Stimulated activated CD4-positive, alpha-beta T cell treated with anti-CD3 and anti-CD28 coated beads, TNF-alpha, amount 100 ng/mL, for 48 hours (primary cell): ENCODE measurements around the gene RHPN2.
"Not testable (repeated sequence)": the region's sequence is repeated elsewhere in the genome, so short reads cannot be mapped to it uniquely, and the experiment has no call there.

Experiments used
- DNase-seq, 3 donors: peaks; one replicate each; pipeline ENCODE4 v3.0.0-alpha.2; 2020; ENCODE audit warnings: low read depth in 3 of 3

Gene RHPN2

DNA sequence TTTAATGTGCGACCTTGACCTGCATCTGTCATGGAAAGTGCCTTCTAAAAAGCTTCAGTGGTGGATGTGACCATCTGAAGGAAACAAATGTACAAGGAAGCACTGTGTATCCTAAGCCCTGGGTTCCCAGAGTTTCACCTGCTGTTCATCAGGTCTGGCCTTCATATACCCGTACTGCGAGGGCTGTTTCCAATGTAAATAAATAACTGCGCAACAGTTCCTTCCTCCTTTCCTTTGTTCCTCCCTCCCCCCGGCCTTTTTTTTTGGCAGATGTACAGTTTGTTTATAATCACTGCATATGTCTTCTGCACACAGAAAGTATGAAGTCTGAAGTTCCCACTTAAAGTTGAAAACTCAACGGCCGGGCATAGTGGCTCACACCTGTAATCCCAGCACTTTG lies 87.4 kb downstream of the RHPN2 start:
- DNase-seq = no peak

DNA sequence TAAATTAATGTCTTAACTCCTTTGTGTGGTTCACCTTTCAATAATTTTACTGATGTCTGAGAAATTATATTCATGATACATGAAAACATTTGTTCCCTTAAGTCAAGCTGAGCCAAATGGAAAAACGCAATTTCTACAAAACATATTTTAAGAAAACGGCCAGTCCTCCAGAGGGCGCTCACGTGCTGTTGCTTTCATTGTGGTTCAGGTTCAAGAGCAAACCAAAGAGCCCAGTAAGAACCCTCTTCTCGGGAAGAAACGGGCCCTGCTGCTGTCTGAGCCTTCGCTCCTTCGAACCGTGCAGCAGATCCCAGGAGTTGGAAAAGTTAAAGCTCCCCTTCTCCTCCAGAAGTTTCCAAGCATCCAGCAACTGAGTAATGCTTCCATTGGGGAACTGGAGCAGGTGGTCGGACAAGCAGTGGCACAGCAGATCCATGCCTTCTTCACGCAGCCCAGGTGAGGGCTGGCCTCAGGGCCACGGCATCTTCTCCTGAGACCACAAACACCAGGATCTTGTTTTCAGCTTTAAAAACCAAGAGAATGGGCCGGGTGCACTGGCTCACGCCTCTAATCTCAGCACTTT lies 88.4 kb downstream of the RHPN2 start:
- peak; percentile 37 to 66 (median 60) for DNase-seq

DNA sequence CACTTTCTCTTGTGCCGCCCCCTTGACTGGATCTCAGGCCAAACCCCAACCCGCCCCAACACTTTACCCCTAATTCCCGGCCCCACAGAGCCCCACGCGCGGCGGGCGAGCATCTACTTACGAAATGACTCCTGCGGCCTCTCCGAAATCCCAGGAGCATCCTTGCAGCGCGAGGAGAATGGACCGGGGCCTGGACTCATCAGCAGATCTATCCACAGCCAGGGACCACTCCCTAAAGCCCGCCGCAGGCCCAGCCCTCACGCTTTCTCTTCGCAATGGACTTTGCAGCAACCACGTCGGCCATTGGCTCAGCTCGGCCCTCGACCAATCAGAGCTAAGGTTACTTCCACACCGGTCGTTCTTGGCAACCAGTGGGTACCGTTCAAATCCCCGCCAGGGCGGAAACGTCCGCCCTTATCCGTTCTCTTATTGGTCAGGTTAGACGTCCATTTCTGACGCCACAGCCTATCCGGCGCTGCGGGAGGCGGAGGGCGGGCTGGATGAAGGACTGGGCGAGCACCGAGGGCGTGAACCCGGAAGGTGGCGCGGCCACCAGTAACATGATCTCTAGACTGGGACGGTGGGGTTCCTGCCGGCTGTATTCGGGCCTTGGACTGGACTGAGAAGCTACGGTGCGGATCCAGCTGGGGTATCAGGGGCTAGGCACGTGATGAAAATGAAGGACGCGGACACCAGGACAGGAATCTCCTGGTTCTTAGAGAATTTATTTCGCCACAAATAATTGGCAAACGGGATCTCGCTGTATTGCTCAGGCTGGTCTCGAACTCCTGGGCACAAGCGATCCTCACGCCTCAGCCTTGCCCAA lies 92.8 kb downstream of the RHPN2 start, which contains the start of the genes CEP89 and FAAP24:
TSS of gene CEP89 (minus strand) at position 244 of the 826 bp plus-strand sequence. CDS start at position 160, 84 bp downstream.
TSS of gene FAAP24 (plus strand) at position 528 of the 826 bp plus-strand sequence. CDS start 955 bp downstream, outside the sequence.
- DNase-seq = peak; percentile 92 to 98 (median 96)

DNA sequence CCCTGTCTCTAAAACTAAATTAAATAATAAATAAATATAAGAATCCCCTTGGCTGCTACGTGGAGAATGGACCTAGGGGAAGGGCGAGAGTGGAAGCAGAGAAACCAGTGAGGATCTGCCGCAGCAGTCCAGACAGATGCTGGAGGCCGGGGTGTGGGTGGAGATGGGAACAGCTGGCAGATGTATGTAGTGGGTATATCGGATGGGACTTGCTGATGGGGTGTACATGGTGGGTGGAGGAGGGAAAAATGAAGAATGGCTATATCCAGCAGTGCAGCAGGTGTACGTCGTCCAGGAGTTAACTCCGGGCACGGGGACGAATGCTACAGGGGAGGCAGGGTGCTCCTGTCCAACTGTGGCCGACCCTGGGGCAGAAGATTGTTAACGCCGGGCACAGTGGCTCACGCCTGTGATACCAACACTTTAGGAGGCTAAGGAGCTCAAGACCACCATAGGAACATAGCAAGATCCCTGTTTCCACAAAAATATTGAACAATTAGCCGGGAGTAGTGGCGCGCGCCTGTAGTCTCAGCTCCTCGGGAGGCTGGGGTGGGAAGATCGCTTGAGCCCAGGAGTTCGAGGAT lies 93.6 kb downstream of the RHPN2 start:
- no peak for DNase-seq

DNA sequence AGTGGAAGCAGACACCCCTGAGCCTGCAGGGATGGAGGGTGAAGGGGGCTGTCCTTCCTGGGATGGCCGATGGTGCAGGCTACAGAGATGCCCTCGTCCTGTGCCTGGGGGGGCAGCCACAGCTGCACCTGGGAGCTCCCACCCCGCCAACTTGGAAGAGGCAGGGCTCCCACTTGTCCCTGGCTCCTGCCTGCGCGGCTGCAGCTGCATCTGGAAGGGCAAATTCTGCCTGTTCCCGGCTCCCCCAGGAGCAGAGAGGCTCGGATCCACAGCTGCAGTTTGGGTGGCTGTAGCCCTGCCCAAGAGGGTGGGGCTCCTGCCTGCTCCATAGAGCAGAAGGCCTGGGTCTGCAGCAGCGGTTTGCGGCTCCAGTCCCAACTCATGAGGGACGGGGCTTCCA lies 95.1 kb downstream of the RHPN2 start:
- no peak for DNase-seq

DNA sequence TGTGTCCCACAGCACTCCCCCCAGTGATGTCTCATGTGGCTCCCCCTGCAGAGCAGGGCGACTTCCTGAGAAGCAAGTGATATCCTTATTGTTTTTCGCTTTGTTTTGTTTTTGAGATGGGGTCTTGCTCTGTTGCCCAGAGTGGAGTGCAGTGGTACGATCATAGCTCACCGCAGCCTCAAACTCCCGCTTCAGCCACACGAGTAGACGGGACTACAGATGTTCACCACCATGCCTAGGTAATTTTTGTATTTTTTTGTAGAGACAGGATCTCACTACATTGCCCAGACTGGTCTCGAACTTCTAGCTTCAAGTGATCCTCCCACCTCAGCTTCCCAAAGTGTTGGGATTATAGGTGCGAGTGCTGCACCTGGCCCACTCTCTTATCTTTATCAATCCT lies 97.9 kb downstream of the RHPN2 start:
- no peak for DNase-seq

DNA sequence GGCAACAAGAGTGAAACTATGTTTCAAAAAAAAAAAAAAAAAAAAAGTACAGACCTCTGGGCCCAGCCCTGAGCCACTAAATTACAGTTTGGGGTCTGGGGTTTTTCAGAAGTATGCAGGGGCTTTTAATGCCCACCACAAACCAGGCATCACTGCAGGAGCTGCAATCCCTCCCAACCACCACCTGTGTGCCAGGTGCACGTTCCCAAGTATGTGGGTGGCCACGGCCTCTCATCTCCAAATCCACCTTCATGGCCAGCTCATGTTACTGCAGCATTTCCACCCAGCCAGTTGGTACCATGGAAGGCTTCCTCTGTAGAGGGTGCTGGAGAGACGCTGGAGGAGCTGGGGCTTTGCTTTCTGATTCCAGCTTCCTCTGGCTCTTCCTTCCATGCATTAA lies 119.4 kb downstream of the RHPN2 start:
- no peak for DNase-seq

DNA sequence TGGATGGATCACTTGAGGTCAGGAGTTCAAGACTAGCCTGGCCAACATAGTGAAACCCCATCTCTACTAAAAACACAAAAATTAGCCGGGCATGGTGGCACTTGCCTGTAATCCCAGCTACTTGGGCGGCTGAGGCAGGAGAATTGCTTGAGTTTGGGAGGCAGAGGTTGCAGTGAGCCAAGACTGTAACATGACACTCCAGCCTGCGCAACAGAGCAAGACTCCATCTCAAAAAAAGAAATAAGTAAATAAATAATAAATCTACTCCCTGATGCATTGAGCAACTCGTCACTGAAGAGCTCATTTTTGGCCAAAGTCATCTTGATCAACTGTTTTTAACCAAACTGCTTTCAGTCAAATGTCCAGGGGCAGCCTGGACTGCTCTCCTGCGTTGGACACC lies 123.4 kb downstream of the RHPN2 start:
- DNase-seq = not testable (repeated sequence)

DNA sequence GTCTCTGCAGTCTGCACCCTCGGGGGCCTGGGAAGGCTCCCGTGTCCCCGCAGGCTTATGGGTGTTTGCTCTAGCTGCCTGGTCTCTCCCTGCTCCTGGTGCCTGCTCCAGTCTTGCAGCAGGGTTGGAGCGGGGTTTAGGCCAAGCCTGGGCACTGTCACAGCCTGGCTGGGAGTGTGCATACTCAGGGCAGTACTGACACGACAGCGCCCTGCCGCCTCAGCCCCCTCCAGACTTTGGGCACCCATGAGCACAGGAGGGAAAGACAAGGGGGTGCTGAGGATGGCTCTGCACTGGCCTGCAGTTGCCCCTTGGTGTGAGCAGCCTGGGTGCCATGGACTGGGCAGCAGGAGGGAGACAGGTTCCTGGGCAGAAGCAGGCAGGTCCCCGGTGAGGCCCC lies 128.6 kb downstream of the RHPN2 start:
- no peak for DNase-seq

DNA sequence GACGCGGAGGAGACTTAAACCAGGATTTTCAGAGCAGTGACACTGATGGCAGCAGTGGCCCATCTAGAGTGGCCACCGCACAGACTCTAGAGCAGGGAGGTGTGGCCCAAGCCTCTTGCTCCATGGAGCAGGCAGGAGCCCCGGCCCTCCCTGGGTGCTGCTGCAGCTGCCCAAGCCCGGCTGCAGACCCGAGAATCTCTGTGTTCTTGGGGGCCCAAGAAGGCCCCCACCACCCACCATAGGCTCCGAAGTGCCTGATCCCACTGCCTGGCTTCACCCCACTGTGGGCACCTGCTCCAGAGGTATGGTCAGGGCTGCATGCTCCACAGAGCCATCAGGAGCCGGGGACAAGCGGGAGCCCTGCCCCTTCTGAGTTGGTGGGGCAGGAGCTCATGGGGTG lies 129.1 kb downstream of the RHPN2 start:
- no peak for DNase-seq

DNA sequence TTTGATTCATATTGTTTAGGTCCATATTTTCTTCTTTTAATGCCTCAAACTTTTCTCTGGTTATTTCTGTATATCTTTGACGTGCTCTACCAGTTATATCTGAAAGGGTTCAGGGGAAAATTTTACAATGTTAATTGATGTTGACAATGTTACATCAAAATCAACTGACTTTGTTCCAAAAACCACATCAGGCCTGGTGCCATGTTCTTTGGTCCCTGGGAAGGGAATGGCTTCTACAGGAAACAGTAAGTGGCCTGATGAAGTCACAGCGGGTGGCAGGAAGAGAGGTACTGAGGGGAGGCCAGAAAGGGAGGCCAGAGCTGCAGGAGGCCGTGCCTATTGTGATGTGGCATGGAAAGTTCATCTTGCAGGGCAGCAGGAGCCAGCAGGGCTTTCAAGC lies 131.1 kb downstream of the RHPN2 start:
- no peak for DNase-seq

DNA sequence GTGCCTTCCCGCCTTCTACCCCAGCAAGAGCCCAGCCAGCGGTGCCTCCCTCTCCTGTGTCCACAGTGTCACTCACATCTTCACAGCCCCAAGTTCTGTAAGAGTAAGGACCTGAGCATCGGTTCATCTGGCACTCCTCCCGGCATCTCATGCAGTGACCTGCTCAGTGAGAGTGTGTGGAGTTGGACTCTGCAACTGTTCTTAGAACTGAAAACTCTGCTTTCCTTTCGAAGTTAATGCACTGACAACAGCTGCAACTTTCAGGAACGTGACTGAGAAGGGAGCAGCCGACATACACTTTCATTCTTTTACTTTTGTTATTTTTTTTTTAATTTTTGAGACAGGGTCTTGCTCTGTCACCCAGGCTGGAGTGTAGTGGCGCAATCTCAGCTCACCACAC lies 134.1 kb downstream of the RHPN2 start:
- DNase-seq = no peak

DNA sequence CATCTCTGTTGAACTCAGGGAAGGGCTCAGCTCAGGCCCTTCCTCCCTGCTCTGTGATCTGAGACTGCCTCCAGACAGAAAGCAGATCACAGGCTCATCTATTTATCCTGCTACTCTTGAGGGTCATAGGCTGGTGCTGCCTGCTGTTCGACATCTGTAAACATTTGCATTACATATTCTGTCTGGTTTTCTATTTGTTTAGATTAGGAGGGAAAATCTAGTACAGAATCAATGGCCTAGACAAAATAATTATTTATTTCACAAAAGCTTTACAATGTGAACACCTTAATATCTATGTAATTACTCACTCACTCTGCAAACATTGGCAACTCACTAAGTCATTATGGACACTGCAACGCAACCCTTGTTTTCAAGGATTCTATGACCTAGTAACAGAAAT lies 135.9 kb downstream of the RHPN2 start:
- no peak for DNase-seq
